Measurements from ENCODE around the gene ATPAF1. TPM values are rescaled to one million over a fixed set of nuclear protein-coding genes. Genes with fewer than 3 reads are reported as not detected.
"Not testable (repeated sequence)": the region's sequence is repeated elsewhere in the genome, so short reads cannot be mapped to it uniquely, and the experiment has no call there.

ATPAF1 gene
- total and polyA plus RNA-seq, 2 donors (not counting 1 experiment from before 2014, with no cell fraction given): 65.6 to 72.1 TPM

DNA sequence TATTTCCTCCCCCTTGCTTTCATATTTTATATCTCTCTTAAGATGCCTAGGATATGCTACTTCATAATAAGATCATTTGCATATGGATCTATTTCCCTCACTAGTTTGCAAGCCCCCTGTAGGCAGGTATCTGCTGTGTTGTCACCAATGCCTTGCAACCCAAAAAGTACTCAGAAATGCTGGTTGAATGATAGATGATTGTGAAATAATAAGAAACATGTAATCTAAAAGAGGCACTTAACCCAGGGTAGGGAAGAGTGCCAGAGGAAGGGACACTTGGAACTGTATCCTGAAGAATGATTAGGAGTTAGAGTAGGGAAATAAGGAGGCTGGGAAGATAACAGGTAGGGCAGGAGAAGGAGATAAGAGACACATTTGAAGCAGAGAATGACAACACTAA, 12.3 kb downstream of the ATPAF1 start:
- Histone ChIP-seq H3K9me3 (ENCODE audit: control insufficient read depth, insufficient read depth, low read depth, low read length) (no peaks in the 10 kb centered on the region), H2AFZ (ENCODE audit: low read length) (no peak overlapping the region), H3K4me3 (replicated peaks in 1 of 4; ENCODE audit: control extremely low read depth in 1 of 4, insufficient read depth in 1 of 4, low read depth in 3 of 4, low read length in 4 of 4) (no peak overlapping the region), H3K27me3 (ENCODE audit: control insufficient read depth, insufficient read depth, low read length) (no peaks in the 10 kb centered on the region), H3K4me1 (ENCODE audit: control insufficient read depth, extremely low read depth, insufficient read depth, low read length) (peaks cover 3% of the 10 kb centered on the region), H4K20me1 (ENCODE audit: control insufficient read depth, extremely low read depth, insufficient read depth, low read length) (no peaks in the 10 kb centered on the region), H3K27ac (ENCODE audit: insufficient read depth, low read length) (no peak overlapping the region), H3K4me2 (ENCODE audit: extremely low read depth, insufficient read depth, low read length) (no peak overlapping the region), H3K36me3 (ENCODE audit: control insufficient read depth, insufficient read depth, low read length) (no peaks in the 10 kb centered on the region), H3K79me2 (ENCODE audit: control insufficient read depth, insufficient read depth, low read length) (no peaks in the 10 kb centered on the region), H3K9ac (ENCODE audit: insufficient read depth, low read length) (no peak overlapping the region)
- no peak for TF ChIP-seq EZH2 (IDR thresholded peaks at IDR 0.05; ENCODE audit: low read length, missing control alignments)
- TF ChIP-seq, protein P1, sequence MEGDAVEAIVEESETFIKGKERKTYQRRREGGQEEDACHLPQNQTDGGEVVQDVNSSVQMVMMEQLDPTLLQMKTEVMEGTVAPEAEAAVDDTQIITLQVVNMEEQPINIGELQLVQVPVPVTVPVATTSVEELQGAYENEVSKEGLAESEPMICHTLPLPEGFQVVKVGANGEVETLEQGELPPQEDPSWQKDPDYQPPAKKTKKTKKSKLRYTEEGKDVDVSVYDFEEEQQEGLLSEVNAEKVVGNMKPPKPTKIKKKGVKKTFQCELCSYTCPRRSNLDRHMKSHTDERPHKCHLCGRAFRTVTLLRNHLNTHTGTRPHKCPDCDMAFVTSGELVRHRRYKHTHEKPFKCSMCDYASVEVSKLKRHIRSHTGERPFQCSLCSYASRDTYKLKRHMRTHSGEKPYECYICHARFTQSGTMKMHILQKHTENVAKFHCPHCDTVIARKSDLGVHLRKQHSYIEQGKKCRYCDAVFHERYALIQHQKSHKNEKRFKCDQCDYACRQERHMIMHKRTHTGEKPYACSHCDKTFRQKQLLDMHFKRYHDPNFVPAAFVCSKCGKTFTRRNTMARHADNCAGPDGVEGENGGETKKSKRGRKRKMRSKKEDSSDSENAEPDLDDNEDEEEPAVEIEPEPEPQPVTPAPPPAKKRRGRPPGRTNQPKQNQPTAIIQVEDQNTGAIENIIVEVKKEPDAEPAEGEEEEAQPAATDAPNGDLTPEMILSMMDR (conservative IDR thresholded peaks at IDR 0.05 in 1 of 2, IDR thresholded peaks at IDR 0.05 in 1 of 2; ENCODE audit: low read depth in 1 of 2, low read length in 2 of 2): no peak
- no peak for DNase-seq (ENCODE audit: low read depth in 2 of 2)

DNA sequence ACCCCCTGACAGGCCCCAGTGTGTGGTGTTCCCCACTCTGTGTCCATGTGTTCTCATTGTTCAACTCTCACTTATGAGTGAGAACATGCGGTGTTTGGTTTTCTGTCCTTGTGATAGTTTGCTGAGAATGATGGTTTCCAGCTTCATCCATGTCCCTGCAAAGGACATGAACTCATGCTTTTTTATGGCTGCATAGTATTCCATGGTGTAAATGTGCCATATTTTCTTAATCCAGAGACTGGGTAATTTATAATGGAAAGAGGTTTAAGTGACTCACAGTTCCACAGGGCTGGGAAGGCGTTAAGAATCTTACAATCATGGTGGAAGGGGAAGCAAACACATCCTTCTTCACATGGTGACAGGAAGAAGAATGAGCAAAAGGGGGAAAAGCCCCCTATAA, 13.5 kb downstream of the ATPAF1 start:
- H3K79me2 ChIP-seq (ENCODE audit: control insufficient read depth, insufficient read depth, low read length); H3K36me3 ChIP-seq (ENCODE audit: control insufficient read depth, insufficient read depth, low read length); DNase-seq (ENCODE audit: low read depth in 2 of 2); H2AFZ ChIP-seq (ENCODE audit: low read length); H3K27me3 ChIP-seq (ENCODE audit: control insufficient read depth, insufficient read depth, low read length); H3K4me3 ChIP-seq (replicated peaks in 1 of 4; ENCODE audit: control extremely low read depth in 1 of 4, insufficient read depth in 1 of 4, low read depth in 3 of 4, low read length in 4 of 4); H4K20me1 ChIP-seq (ENCODE audit: control insufficient read depth, extremely low read depth, insufficient read depth, low read length); H3K9me3 ChIP-seq (ENCODE audit: control insufficient read depth, insufficient read depth, low read depth, low read length); H3K4me2 ChIP-seq (ENCODE audit: extremely low read depth, insufficient read depth, low read length); H3K27ac ChIP-seq (ENCODE audit: insufficient read depth, low read length); H3K4me1 ChIP-seq (ENCODE audit: control insufficient read depth, extremely low read depth, insufficient read depth, low read length); H3K9ac ChIP-seq (ENCODE audit: insufficient read depth, low read length): not testable (repeated sequence)

DNA sequence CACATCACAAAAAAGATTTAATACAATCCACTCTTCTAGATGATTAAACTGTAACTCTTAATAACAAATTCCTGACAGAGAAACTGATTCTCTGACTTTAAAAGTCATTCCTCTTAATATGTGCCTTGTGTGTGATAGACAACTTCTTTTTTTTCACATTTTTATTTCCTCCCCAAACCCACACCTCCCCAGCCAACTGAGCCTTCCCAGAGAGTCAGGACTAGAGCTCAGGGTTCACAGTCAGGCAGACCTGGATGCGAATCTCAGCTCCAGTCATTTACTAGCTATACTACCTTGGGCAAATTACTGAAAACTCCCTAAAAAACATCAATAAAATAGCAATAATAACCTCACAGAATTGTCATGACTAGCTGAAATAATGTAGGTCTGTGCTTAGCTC, 14.2 kb downstream of the ATPAF1 start:
- H2AFZ ChIP-seq (ENCODE audit: low read length): no peak overlapping the region
- no peaks in the 10 kb centered on the region for H3K9me3 ChIP-seq (ENCODE audit: control insufficient read depth, insufficient read depth, low read depth, low read length)
- DNase-seq (ENCODE audit: low read depth in 2 of 2): no peak
- no peaks in the 10 kb centered on the region for H4K20me1 ChIP-seq (ENCODE audit: control insufficient read depth, extremely low read depth, insufficient read depth, low read length)
- H3K9ac ChIP-seq (ENCODE audit: insufficient read depth, low read length): no peak overlapping the region
- H3K27me3 ChIP-seq (ENCODE audit: control insufficient read depth, insufficient read depth, low read length): no peaks in the 10 kb centered on the region
- H3K27ac ChIP-seq (ENCODE audit: insufficient read depth, low read length): no peak overlapping the region
- no peak for TF ChIP-seq EZH2 (IDR thresholded peaks at IDR 0.05; ENCODE audit: low read length, missing control alignments)
- TF ChIP-seq, protein P1 (conservative IDR thresholded peaks at IDR 0.05 in 1 of 2, IDR thresholded peaks at IDR 0.05 in 1 of 2; ENCODE audit: low read depth in 1 of 2, low read length in 2 of 2): no peak
- peaks cover 2% of the 10 kb centered on the region for H3K36me3 ChIP-seq (ENCODE audit: control insufficient read depth, insufficient read depth, low read length)
- H3K79me2 ChIP-seq (ENCODE audit: control insufficient read depth, insufficient read depth, low read length): no peaks in the 10 kb centered on the region
- H3K4me3 ChIP-seq (replicated peaks in 1 of 4; ENCODE audit: control extremely low read depth in 1 of 4, insufficient read depth in 1 of 4, low read depth in 3 of 4, low read length in 4 of 4): peak overlapping the region in 2 of 4 experiments; percentile 45 to 47
- peak overlapping the region; percentile 38 for H3K4me2 ChIP-seq (ENCODE audit: extremely low read depth, insufficient read depth, low read length)
- peaks cover 3% of the 10 kb centered on the region for H3K4me1 ChIP-seq (ENCODE audit: control insufficient read depth, extremely low read depth, insufficient read depth, low read length)

Measured in fibroblast of lung (primary cell).